Uterus (tissue), 4 donors: ENCODE measurements around the gene CD93. TPM values are rescaled to one million over a fixed set of nuclear protein-coding genes. Genes with fewer than 3 reads are reported as not detected.

Experiments used
- DNase-seq, 2 donors: peaks; one replicate each; pipeline ENCODE4 v3.0.0-alpha.2; 2019 to 2020
- H3K27ac ChIP-seq, 2 donors: fragments of 200-600 bp; sonication (generic); 1 replicate in 1 of 2; 2 replicates in 1 of 2; pipeline ENCODE4 v1.5.1; 2016 to 2018
- H3K27me3 ChIP-seq, 2 donors: fragments of 200-600 bp; sonication (generic); one replicate each; pipeline ENCODE4 v1.5.1; 2018 to 2019; ENCODE audit warnings: control low read depth in 1 of 2
- H3K36me3 ChIP-seq, 2 donors: fragments of 200-600 bp; sonication (generic); one replicate each; pipeline ENCODE4 v1.5.1; 2019; ENCODE audit warnings: control low read depth in 1 of 2
- H3K4me1 ChIP-seq, 2 donors: fragments of 200-600 bp; sonication (generic); one replicate each; pipeline ENCODE4 v1.5.1; 2018 to 2019; ENCODE audit warnings: control low read depth in 1 of 2
- H3K4me3 ChIP-seq, 2 donors: fragments of 200-600 bp; sonication (generic); 1 replicate in 1 of 2; 2 replicates in 1 of 2; pipeline ENCODE4 v1.5.1; 2018 to 2019; ENCODE audit warnings: mild to moderate bottlenecking in 1 of 2
- H3K9me3 ChIP-seq, 2 donors: fragments of 200-600 bp; sonication (generic); one replicate each; pipeline ENCODE4 v1.5.1; 2019; ENCODE audit warnings: control low read depth in 1 of 2
- POLR2A ChIP-seq, 2 donors: fragments of 450-650 bp; IDR thresholded peaks; one replicate each; pipeline ENCODE4 v1.6.1; 2016; ENCODE audit warnings: antibody characterized with exemption in 2 of 2, mild to moderate bottlenecking in 1 of 2, moderate library complexity in 1 of 2
- intact Hi-C: fragments of 100-400 bp; cut with DNase I; formaldehyde crosslinking; loops from one replicate; pipeline ENCODE4 v1.15.1; 2023; ENCODE audit warnings: low total_unique reads
- total RNA-seq, 4 donors: library from RNA; depleted of rRNA in 3 of 4; stranded (reverse); fragments of >200 nt in 3 of 4; gene quantifications; one replicate each; pipeline versions ENCODE4 v1.1.0 to v1.2.4, GENCODE V29; 2014 to 2023
- TF ChIP-seq, protein P1 (sequence below), 4 experiments: fragments of 200-600 bp in 2 of 4; fragments of 450-650 bp in 2 of 4; sonication (generic) in 2 of 4; IDR thresholded peaks; one replicate each; pipeline ENCODE4 v1.5.1; 2016 to 2019; ENCODE audit warnings: antibody characterized with exemption in 4 of 4, mild to moderate bottlenecking in 2 of 4, moderate library complexity in 1 of 4
- donor health status: DM: yes; HTN: yes; CAD: no.

CD93 gene
- total RNA-seq, 4 donors from 2014 or later, result 49.1 to 100 (median 76.4) TPM

DNA sequence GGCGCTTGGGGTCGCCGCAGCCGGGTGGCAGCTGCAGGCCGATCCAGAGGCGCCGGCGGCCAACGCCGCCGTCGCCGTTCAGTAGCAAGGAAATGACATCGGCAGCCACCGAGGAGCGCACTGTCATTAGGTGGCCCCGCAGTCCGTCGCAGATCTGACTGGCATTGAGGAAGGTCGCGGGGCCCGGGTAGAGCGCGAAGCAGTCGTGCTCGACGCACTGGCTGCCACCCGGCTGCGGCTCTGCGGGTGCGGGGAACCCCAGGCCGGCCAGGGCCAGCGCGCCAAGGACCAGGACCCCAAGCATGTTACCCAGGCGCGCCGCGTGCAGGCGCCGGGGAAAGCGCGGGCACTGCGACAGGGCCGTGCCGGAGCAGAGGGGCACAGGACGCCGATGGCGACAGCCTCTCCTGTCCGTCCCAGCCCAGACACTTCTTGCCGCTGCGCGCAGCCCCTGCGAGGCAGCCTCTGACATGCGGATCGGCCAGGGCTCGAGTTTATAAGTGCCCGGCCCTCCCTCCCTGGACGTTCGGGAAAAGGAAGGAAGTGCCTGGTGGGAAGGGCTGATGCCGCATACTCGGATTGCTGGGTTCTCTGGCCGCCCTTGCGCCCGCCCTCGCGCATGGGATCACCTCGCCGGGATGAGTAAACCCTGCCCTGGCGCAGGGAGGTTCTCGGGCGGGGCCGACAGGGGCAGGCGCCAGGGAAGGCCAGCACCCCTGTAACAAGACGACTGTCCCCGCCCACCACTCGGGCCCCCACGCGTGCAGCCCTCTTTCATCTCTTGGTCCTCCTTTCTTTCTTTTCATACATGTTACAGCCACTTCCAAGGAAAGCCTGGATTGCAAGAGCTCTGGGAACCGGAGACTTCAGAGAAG lies 36.7 kb downstream of the CD93 start, which contains the start of gene THBD:
Gene THBD (minus strand): TSS at position 472 of the 875 bp plus-strand sequence. CDS start 168 bp downstream, at position 304.
- Histone ChIP-seq H3K27ac (peak within 1 kb of the TSS; percentile 69 to 73), H3K27me3 (peaks cover 0 to 14% of the 10 kb centered on the region in 2 donors), H3K36me3 (no peaks in the 10 kb centered on the region), H3K9me3 (no peaks in the 10 kb centered on the region), H3K4me3 (peak within 1 kb of the TSS; percentile 13 to 34), H3K4me1 (peaks cover 0 to 15% of the 10 kb centered on the region in 2 donors)
- TF ChIP-seq, protein P1, sequence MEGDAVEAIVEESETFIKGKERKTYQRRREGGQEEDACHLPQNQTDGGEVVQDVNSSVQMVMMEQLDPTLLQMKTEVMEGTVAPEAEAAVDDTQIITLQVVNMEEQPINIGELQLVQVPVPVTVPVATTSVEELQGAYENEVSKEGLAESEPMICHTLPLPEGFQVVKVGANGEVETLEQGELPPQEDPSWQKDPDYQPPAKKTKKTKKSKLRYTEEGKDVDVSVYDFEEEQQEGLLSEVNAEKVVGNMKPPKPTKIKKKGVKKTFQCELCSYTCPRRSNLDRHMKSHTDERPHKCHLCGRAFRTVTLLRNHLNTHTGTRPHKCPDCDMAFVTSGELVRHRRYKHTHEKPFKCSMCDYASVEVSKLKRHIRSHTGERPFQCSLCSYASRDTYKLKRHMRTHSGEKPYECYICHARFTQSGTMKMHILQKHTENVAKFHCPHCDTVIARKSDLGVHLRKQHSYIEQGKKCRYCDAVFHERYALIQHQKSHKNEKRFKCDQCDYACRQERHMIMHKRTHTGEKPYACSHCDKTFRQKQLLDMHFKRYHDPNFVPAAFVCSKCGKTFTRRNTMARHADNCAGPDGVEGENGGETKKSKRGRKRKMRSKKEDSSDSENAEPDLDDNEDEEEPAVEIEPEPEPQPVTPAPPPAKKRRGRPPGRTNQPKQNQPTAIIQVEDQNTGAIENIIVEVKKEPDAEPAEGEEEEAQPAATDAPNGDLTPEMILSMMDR (IDR thresholded peaks at IDR 0.05), result no peak
- peak; percentile 56 to 69 for TF ChIP-seq POLR2A (IDR thresholded peaks at IDR 0.05)
- intact Hi-C loops, result no loop called here
- peak; percentile 51 to 76 for DNase-seq

DNA sequence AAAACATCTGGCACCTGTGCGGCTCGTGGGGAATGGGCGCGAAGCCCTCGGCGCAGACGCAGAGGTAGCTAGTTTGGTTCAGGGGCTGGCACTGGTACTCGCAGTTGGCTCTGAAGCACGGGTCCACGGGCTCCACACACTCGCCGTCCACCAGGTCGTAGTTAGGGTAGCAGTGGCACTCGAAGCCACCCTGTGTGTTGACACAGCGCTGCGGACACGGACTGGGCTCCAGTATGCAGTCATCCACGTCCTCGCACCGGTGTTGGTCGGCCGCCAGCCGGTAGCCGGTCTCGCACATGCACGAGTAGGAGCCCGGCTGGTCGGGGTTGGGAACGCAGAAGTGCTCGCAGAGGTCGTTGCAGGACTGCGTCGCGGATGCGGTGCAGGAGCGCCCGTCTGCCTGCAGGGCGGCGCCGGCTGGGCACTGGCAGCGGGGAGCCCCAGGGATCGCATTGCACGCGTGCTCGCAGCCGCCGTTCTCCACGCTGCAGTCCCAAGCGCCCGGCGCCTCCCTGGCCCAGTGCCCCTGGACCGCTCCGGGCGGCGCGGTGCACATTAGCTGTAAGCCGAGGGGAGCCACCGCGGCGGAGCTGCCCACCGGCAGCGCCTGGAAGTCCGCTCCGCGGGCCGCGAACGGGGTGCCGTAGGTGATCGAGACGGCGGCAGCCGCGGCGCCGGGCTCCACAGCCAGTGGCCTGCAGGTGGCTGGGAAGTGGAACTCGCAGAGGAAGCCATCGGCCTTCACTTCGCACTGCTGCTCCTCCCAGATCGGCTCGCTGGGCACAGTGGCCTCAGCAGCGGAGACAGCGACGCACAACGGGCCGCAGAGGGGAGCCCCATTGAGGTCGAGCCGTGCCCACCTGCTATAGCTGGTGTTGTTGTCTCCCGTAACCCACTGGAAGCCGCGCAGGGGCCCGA lies 37.6 kb downstream of the CD93 start:
- Histone ChIP-seq H3K27me3 (peaks cover 0 to 14% of the 10 kb centered on the region in 2 donors), H3K4me1 (peaks cover 0 to 15% of the 10 kb centered on the region in 2 donors), H3K27ac (peak overlapping the region; percentile 69 to 73), H3K9me3 (no peaks in the 10 kb centered on the region), H3K4me3 (peak overlapping the region; percentile 13 to 34), H3K36me3 (no peaks in the 10 kb centered on the region)
- intact Hi-C loops, result no loop called here
- DNase-seq, result peak; percentile 22 to 24
- TF ChIP-seq, protein P1 (IDR thresholded peaks at IDR 0.05), result peak in 2 of 4 experiments; percentile 9 to 21
- TF ChIP-seq POLR2A (IDR thresholded peaks at IDR 0.05), result no peak

DNA sequence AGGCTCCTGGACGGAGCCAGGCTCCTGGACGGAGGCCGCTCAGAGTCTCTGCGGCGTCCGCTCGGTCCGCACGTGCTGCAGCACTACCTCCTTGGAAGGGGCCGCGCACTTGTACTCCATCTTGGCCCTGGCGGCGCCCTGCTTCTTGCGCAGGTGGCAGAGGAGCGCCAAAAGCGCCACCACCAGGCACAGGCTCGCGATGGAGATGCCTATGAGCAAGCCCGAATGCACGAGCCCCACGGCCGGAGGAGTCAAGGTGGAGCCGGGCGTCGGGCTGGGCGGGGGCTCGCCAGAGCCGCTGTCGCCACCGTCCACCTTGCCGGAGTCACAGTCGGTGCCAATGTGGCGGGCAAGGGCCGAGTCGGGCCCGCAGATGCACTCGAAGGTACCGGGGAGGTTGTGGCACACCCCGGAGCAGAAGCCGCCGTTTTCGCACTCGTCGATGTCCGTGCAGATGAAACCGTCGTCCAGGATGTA lies 38.3 kb downstream of the CD93 start:
- no peak for TF ChIP-seq POLR2A (IDR thresholded peaks at IDR 0.05)
- peaks cover 0 to 14% of the 10 kb centered on the region in 2 donors for H3K27me3 ChIP-seq
- no peaks in the 10 kb centered on the region for H3K9me3 ChIP-seq
- peak overlapping the region; percentile 13 to 34 for H3K4me3 ChIP-seq
- no peak for DNase-seq
- no peaks in the 10 kb centered on the region for H3K36me3 ChIP-seq
- intact Hi-C loops, result no loop called here
- no peak overlapping the region for H3K27ac ChIP-seq
- H3K4me1 ChIP-seq, result peaks cover 0 to 15% of the 10 kb centered on the region in 2 donors

DNA sequence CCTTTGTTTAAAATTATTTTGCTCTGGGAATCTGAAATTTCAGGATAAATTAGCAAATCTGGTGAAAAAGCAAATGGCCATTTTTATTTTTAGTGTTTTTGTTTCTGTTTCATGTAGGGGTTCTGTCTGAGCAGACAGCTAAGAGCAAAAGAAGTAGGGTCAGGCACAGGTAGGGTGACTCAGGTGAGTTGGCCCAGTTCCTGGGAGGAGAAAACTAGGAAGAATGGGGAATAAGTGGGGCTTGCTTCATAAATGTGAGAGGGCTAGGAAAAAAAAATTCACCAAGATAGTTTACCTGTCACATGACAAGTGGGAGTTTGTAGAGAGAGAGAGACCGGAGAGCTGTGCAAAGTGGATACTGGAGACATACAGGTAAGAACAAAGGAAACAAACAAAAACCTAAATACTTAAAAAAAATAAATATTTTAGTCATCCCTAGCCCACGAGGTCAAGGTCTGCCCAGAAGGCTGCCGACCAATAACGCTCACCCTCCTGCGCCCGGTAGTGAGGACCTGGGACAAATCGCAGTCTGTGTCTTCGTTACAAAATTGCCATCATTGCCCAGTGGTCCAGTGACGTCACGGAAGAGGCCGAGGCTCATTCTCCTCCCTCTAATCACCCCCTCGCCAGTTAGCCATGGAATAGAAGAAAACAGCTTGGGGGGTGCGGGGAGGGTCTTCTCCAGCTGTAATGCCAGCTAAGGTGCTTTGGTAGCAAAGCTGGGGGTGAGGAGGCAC lies 39.0 kb downstream of the CD93 start:
- no peak for DNase-seq
- TF ChIP-seq, protein P1 (IDR thresholded peaks at IDR 0.05), result no peak
- TF ChIP-seq POLR2A (IDR thresholded peaks at IDR 0.05), result no peak
- H3K4me1 ChIP-seq, result peaks cover 0 to 15% of the 10 kb centered on the region in 2 donors
- peaks cover 0 to 14% of the 10 kb centered on the region in 2 donors for H3K27me3 ChIP-seq
- no peaks in the 10 kb centered on the region for H3K36me3 ChIP-seq
- intact Hi-C loops, result no loop called here
- no peaks in the 10 kb centered on the region for H3K9me3 ChIP-seq
- peak overlapping the region; percentile 13 to 34 for H3K4me3 ChIP-seq
- no peak overlapping the region for H3K27ac ChIP-seq

DNA sequence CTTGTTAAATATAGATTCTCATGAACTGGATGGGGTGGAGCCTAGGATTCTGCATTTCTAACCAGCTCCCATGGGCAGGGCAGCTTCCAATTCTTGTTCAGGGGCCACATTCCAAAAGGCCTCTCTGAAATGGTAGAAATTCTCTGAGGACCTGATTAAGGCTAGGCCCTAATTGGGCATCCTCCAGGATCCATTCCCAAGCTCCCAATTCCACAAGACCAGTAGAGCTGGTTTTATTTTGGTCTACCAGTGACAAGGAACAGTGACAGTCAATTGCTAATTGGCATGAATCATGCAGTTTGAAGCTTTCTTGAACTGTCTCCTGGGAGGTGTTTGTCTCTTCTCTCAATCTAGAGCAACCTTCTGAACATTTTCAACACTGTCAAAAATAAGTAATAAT lies 39.7 kb downstream of the CD93 start:
- intact Hi-C loops, result no loop called here
- H3K27ac ChIP-seq, result no peak overlapping the region
- H3K27me3 ChIP-seq, result peaks cover 0 to 14% of the 10 kb centered on the region in 2 donors

More for the DNA sequence above, 39.7 kb downstream of the CD93 start:
- Histone ChIP-seq H3K9me3 (no peaks in the 10 kb centered on the region), H3K36me3 (no peaks in the 10 kb centered on the region), H3K4me3 (no peak overlapping the region), H3K4me1 (peaks cover 0 to 15% of the 10 kb centered on the region in 2 donors)
- TF ChIP-seq, protein P1 (IDR thresholded peaks at IDR 0.05), result no peak
- TF ChIP-seq POLR2A (IDR thresholded peaks at IDR 0.05), result no peak
- no peak for DNase-seq
